Caco-2 (cell line): ENCODE results near the gene RILPL1. TPM values are rescaled to one million over a fixed set of nuclear protein-coding genes. Genes with fewer than 3 reads are reported as not detected.

Experiments
- BruUV-seq: library from RNA; stranded (reverse); fragments of 400-500 nt; replicated peaks from 2 replicates; lab custom pipeline; 2021; lab: Mats Ljungman, UMichigan
- CTCF ChIA-PET: fragments of 300-600 bp; sonication (Branson Sonifier 250); formaldehyde crosslinking; loops from one replicate; lab custom pipeline; 2022; ENCODE audit warnings: antibody characterized with exemption; lab: Charles Lee
- POLR2A ChIA-PET: fragments of 300-600 bp; sonication (Branson Sonifier 250); formaldehyde crosslinking; loops from one replicate; lab custom pipeline; 2022; ENCODE audit warnings: antibody characterized with exemption; lab: Charles Lee
- DNase-seq, 2 experiments: peaks; one replicate each; pipeline versions ENCODE4 v3.0.0 to v3.0.0-alpha.2; 2020 to 2022
- H3K27me3 ChIP-seq: replicated peaks from 2 replicates; pipeline ENCODE4 v1.6.0; 2011; ENCODE audit warnings: low read length; ENCODE audit not compliant: control insufficient read depth, insufficient read depth
- H3K36me3 ChIP-seq: 2 replicates; pipeline ENCODE4 v1.5.1; 2011; ENCODE audit warnings: low read length; ENCODE audit not compliant: control insufficient read depth, insufficient read depth
- H3K4me1 ChIP-seq: fragments of 250-450 bp; sonication (Bioruptor Pico); 2 replicates; pipeline ENCODE4 v1.5.1; 2020; ENCODE audit warnings: mild to moderate bottlenecking
- H3K4me3 ChIP-seq: 2 replicates; pipeline ENCODE4 v1.5.1; 2011; ENCODE audit warnings: low read depth, mild to moderate bottlenecking, control low read depth, low read length
- H3K9me3 ChIP-seq: fragments of 250-450 bp; sonication (Bioruptor Pico); 2 replicates; pipeline ENCODE4 v1.5.1; 2020; ENCODE audit warnings: mild to moderate bottlenecking, moderate library complexity
- H3K27ac Mint-ChIP-seq: one replicate; pipeline ENCODE4 v1.8.0; 2022; ENCODE audit warnings: mixed read lengths; ENCODE audit not compliant: unreplicated experiment
- H3K27me3 Mint-ChIP-seq: one replicate; pipeline ENCODE4 v1.8.0; 2022; ENCODE audit warnings: mixed read lengths; ENCODE audit not compliant: insufficient read depth, unreplicated experiment
- H3K36me3 Mint-ChIP-seq: one replicate; pipeline ENCODE4 v1.8.0; 2022; ENCODE audit warnings: mild to moderate bottlenecking, mixed read lengths; ENCODE audit not compliant: insufficient read depth, unreplicated experiment
- H3K4me1 Mint-ChIP-seq: one replicate; pipeline ENCODE4 v1.8.0; 2022; ENCODE audit warnings: low read depth, mixed read lengths; ENCODE audit not compliant: unreplicated experiment
- H3K4me3 Mint-ChIP-seq: one replicate; pipeline ENCODE4 v1.8.0; 2022; ENCODE audit warnings: mild to moderate bottlenecking, moderate library complexity, mixed read lengths; ENCODE audit not compliant: unreplicated experiment
- H3K9me3 Mint-ChIP-seq: one replicate; pipeline ENCODE4 v1.8.0; 2022; ENCODE audit warnings: mixed read lengths; ENCODE audit not compliant: unreplicated experiment
- intact Hi-C: fragments of 100-400 bp; cut with micrococcal nuclease; formaldehyde crosslinking; loops from one replicate; pipeline ENCODE4 v1.10.0; 2022; ENCODE audit not compliant: unreplicated experiment
- total RNA-seq: library from RNA; stranded (reverse); gene quantifications from 2 replicates; pipeline ENCODE4 v1.2.3, GENCODE V29; 2022
- TF ChIP-seq, protein P1 (sequence below), 2 experiments: fragments of 200-600 bp in 1 of 2; IDR thresholded peaks; 1 replicate in 1 of 2; 2 replicates in 1 of 2; pipeline versions ENCODE4 v1.5.1 to v1.8.0; 2011 to 2022; ENCODE audit warnings: antibody characterized with exemption in 1 of 2, control low read depth in 1 of 2, inconsistent platforms in 1 of 2, low read depth in 1 of 2, low read length in 1 of 2, mild to moderate bottlenecking in 1 of 2, moderate library complexity in 1 of 2; ENCODE audit not compliant: insufficient read depth in 1 of 2, severe bottlenecking in 1 of 2, unreplicated experiment in 1 of 2

The RILPL1 gene
- total RNA-seq, 1 experiment from 2014 or later = 16.2 TPM

DNA sequence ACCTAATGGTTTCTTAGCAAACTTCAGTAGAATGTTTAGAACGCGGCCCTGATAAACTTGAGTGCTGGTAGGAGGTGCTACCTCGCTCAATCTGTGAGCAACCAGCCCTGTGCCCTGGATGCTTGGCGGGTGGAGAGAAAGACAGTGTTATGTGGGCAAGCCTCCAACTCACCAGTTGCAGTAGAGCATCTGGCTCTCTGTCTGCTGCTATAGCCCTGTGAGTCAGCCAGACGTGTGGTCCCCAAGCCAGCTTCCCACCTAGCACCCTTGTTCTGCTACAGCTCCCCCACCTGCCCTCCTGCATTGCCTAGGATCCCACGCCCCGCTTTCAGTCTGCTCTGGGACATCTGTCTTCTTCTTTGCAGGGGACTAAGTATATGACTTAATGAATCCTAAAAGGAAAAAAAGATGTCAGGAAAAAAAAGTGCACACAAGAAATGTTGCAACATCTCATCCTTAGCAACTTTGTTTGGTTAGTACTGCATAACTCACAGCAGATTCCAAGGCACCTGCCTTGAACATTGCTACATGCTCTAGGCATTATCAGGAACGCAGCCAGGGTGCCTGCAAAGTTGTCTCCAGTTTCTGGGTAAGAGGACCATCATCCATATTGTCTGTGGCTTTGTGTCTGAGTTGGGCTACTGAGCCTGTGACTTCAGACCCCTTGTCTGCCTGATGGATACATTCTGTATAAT is 62.0 kb downstream of the RILPL1 start:
- Mint-ChIP-seq H3K9me3 (no peaks in the 10 kb centered on the region), H3K36me3 (peaks cover 29% of the 10 kb centered on the region), H3K27ac (peak overlapping the region; percentile 90), H3K4me3 (no peak overlapping the region), H3K27me3 (no peaks in the 10 kb centered on the region), H3K4me1 (peaks cover 25% of the 10 kb centered on the region)
- no peaks in the 10 kb centered on the region for H3K27me3 ChIP-seq
- TF ChIP-seq, protein P1, sequence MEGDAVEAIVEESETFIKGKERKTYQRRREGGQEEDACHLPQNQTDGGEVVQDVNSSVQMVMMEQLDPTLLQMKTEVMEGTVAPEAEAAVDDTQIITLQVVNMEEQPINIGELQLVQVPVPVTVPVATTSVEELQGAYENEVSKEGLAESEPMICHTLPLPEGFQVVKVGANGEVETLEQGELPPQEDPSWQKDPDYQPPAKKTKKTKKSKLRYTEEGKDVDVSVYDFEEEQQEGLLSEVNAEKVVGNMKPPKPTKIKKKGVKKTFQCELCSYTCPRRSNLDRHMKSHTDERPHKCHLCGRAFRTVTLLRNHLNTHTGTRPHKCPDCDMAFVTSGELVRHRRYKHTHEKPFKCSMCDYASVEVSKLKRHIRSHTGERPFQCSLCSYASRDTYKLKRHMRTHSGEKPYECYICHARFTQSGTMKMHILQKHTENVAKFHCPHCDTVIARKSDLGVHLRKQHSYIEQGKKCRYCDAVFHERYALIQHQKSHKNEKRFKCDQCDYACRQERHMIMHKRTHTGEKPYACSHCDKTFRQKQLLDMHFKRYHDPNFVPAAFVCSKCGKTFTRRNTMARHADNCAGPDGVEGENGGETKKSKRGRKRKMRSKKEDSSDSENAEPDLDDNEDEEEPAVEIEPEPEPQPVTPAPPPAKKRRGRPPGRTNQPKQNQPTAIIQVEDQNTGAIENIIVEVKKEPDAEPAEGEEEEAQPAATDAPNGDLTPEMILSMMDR (IDR thresholded peaks at IDR 0.05; ENCODE audit: insufficient read depth in 1 of 2, low read depth in 1 of 2, low read length in 1 of 2, severe bottlenecking in 1 of 2, unreplicated experiment in 1 of 2) = no peak
- CTCF ChIA-PET = no interaction called here
- peak; percentile 52 to 68 for DNase-seq
- peaks cover 18% of the 10 kb centered on the region for H3K4me1 ChIP-seq
- H3K36me3 ChIP-seq = peaks cover 2% of the 10 kb centered on the region; the same call in 1 of the 2 replicates
- H3K9me3 ChIP-seq = no peaks in the 10 kb centered on the region
- no peak overlapping the region for H3K4me3 ChIP-seq
- BruUV-seq = no TSS peak
- intact Hi-C loops = loop anchor here (5.0 kb wide), 1 partner anchor 61 kb away; the partner anchor contains the start of gene RILPL1
- POLR2A ChIA-PET = no interaction called here

DNA sequence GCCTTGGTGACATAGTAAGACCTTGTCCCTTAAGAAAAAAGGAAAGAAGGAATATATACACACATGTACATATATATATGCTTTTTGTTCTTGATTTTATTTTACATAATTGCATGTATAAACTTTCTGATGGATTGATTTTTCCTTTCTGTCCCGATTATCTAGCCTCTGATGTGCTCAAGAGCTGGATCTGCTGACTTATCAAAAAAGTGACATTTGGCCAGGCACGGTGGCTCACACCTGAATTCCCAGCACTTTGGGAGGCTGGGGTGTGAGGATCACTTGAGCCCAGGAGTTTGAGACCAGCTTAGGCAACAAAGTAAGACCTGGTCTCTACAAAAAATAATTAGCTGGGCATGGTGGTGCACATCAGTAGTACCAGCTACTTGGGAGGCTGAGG is 63.5 kb downstream of the RILPL1 start:
- ChIA-PET POLR2A (interaction anchor here (0.6 kb wide), 1 partner anchor 15 kb away, joined by 3 read pairs; no protein-coding TSS in a partner anchor), CTCF (no interaction called here)
- peaks cover 18% of the 10 kb centered on the region for H3K4me1 ChIP-seq
- BruUV-seq = no TSS peak
- intact Hi-C loops = loop anchor here (5.0 kb wide), 1 partner anchor 62 kb away; the partner anchor contains the start of gene RILPL1
- peaks cover 18% of the 10 kb centered on the region for H3K4me1 Mint-ChIP-seq
- H3K36me3 ChIP-seq = peaks cover 2% of the 10 kb centered on the region; the same call in 1 of the 2 replicates
- no peaks in the 10 kb centered on the region for H3K9me3 Mint-ChIP-seq
- H3K27me3 Mint-ChIP-seq = no peaks in the 10 kb centered on the region
- H3K4me3 ChIP-seq = no peak overlapping the region
- DNase-seq = no peak
- no peaks in the 10 kb centered on the region for H3K9me3 ChIP-seq
- no peak overlapping the region for H3K27ac Mint-ChIP-seq
- H3K27me3 ChIP-seq = no peaks in the 10 kb centered on the region
- peaks cover 35% of the 10 kb centered on the region for H3K36me3 Mint-ChIP-seq
- TF ChIP-seq, protein P1 (IDR thresholded peaks at IDR 0.05; ENCODE audit: insufficient read depth in 1 of 2, low read depth in 1 of 2, low read length in 1 of 2, severe bottlenecking in 1 of 2, unreplicated experiment in 1 of 2) = no peak
- no peak overlapping the region for H3K4me3 Mint-ChIP-seq

DNA sequence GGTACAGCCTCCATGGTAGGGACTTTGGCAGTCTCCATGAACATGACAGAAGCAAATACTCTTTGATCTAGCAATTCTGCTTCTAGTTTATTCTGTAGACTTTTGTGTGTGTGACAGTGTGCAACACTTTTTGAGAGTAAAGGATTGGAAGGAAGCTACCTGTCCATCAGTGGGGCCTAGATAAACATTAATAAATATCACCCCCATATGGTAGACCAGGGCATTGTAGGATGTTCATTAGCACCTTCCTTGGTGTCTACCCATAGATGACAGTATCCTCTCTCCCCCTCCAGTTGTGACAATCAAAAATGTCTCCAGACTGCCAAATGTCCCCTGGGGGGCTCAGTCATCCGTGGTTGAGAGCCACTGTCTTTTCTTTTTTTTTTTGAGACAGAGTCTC is 64.7 kb downstream of the RILPL1 start:
- no peaks in the 10 kb centered on the region for H3K9me3 Mint-ChIP-seq
- H3K27ac Mint-ChIP-seq = no peak overlapping the region
- Histone ChIP-seq H3K36me3 (peaks cover 2% of the 10 kb centered on the region; the same call in 1 of the 2 replicates), H3K27me3 (no peaks in the 10 kb centered on the region), H3K4me1 (peaks cover 18% of the 10 kb centered on the region), H3K4me3 (no peak overlapping the region), H3K9me3 (no peaks in the 10 kb centered on the region)
- peaks cover 16% of the 10 kb centered on the region for H3K4me1 Mint-ChIP-seq
- no TSS peak for BruUV-seq
- TF ChIP-seq, protein P1 (IDR thresholded peaks at IDR 0.05; ENCODE audit: insufficient read depth in 1 of 2, low read depth in 1 of 2, low read length in 1 of 2, severe bottlenecking in 1 of 2, unreplicated experiment in 1 of 2) = no peak
- H3K4me3 Mint-ChIP-seq = no peak overlapping the region
- H3K36me3 Mint-ChIP-seq = peaks cover 40% of the 10 kb centered on the region
- POLR2A ChIA-PET = no interaction called here
- no peak for DNase-seq
- CTCF ChIA-PET = no interaction called here
- H3K27me3 Mint-ChIP-seq = no peaks in the 10 kb centered on the region
- intact Hi-C loops = no loop called here
